GM04503 (cell line): ENCODE results near the gene PTPN3.
"Not testable (repeated sequence)": the region's sequence is repeated elsewhere in the genome, so short reads cannot be mapped to it uniquely, and the experiment has no call there.

ENCODE experiments used
- DNase-seq: peaks from one replicate; pipeline ENCODE4 v3.0.0-alpha.2; 2012; ENCODE audit warnings: low read depth

PTPN3 gene, protein sequence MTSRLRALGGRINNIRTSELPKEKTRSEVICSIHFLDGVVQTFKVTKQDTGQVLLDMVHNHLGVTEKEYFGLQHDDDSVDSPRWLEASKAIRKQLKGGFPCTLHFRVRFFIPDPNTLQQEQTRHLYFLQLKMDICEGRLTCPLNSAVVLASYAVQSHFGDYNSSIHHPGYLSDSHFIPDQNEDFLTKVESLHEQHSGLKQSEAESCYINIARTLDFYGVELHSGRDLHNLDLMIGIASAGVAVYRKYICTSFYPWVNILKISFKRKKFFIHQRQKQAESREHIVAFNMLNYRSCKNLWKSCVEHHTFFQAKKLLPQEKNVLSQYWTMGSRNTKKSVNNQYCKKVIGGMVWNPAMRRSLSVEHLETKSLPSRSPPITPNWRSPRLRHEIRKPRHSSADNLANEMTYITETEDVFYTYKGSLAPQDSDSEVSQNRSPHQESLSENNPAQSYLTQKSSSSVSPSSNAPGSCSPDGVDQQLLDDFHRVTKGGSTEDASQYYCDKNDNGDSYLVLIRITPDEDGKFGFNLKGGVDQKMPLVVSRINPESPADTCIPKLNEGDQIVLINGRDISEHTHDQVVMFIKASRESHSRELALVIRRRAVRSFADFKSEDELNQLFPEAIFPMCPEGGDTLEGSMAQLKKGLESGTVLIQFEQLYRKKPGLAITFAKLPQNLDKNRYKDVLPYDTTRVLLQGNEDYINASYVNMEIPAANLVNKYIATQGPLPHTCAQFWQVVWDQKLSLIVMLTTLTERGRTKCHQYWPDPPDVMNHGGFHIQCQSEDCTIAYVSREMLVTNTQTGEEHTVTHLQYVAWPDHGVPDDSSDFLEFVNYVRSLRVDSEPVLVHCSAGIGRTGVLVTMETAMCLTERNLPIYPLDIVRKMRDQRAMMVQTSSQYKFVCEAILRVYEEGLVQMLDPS

DNA sequence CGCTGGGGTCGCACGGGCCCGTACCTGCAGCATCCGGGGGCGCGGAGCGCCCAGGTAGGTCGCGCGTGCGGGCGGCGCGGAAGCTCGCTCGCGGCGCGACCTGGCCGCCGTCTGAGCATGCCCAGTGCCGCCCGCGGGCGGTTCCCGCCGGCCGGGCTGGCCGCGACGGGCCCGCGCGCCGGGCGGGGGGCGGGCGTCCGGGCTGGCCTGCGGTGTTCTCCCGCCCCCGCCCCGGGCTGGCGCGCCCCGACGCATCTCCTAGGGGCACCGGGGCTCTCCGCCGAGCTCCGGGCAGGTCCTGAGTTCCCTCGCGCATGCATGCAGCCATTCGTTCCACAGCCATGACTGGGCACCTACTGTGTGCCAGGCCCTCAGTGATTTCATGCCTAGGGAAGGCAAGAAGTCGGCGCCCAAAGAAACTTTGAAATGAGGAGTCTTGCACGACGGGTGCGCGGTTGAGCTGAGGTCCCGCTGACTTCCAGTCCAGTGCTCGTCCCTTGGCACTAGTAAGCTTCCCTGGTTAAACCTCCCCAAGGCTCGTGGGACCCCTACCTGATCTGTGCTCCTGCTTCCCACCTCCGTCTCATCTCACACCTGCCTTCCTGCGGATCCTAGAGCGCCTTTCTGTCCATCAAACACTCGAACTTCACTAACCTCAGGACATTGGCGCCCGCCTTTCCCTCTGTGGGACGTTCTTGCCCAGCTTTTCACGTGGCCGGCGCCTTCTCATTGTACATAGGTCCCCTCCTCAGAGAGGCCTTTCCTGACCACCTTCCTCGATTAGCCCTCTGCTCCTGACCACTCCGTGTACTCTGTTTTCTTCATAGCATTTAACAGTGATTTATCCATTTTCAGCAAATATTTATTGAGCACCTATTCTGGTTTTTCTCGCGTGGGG, at the start of gene PTPN3:
TSS of gene PTPN3 (minus strand) at position 113 of the 898 bp plus-strand sequence. CDS start 34,873 bp downstream, outside the sequence.
- DNase-seq, result no peak

DNA sequence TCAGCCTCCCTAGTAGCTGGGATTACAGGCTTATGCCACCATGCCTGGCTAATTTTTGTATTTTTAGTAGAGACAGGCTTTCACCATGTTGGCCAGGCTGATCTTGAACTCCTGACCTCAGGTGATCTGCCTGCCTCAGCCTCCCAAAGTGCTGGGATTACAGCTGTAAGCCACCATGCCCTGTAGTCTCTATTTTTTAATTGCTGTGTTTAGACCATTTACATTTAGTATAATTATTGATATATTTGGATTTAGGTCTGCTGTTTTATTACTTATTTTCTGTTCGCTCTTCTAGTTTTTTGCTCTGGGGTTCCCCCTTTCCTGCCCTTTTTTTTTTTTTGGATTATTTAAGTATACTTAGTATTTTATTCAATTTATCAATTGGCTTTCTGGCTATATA, 46.8 kb upstream of the PTPN3 start:
- DNase-seq, result not testable (repeated sequence)

DNA sequence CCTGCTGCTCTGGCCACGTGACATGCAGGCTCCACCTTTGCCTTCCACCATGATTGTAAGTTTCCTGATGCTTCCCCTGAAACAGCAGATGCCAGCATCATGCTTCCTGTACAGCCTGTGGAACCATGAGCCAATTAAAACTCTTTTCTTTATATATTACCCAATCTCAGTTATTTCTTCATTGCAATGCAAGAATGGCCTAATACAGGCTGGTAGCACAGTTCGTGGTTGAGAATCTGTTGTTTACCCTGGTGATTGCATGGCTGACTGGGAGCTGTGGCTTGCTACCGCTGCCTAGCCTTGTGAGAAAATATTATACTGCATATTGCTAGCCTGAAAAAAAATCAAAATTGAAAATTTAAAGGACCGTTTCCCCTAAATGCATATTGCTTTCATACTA, 44.8 kb upstream of the PTPN3 start:
- DNase-seq, result no peak

DNA sequence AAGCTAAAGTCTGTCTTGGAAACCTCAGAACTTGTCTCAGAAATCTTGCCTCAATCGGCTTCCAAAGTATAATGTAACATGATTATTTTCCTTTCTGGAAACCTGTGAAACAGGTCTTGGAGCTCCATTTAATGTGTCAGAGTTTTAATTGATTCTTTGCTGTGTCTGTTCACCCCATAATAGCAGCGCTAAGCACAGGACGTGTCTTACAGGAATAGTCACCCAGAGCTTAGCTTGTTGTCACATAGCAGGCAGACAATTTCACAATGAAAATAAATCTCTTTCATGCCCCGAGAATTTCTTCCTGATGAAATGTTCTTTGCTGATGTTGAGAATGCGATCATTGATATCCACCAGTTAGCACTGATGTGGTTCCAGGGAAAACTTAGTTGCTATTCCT, 40.2 kb upstream of the PTPN3 start:
- no peak for DNase-seq

DNA sequence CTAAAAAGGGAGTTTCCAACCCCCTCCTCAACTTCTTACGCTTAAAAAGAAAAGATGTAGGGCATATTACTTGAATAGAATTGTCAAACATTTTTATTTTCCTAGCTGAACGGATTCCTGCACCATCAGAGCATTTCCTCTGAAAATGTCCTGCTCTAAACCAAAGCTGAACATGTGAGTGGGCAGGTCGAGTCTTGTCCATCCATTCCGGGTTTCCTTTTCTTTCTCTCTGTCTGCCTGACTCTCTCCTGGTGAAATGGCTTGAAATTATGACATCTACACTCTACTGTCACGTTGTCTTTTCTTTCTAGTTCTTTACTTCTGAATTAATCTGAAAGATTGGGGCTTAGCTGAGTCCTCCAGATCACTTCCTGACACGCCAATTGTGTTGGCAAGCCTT, 39.2 kb upstream of the PTPN3 start:
- DNase-seq, result no peak

DNA sequence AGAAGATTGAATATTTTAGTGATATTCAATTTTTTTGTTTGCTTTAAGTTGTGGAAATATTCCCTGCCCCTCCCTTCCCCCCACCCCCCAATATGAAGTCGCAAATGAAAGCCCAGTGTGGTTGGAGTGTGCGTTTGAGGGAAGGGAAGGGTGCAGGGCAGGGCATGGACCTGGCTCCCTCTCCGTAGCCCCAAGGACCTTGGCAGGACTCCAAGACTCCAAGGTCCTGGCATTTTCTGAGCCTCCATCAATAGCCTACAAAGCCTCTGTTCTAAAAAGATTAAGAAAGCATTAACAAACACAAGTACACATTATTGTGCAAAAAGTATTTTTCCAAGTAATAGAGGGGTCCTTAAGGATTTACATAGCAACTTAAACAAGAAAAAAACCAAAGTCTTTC, 38.8 kb upstream of the PTPN3 start:
- no peak for DNase-seq

DNA sequence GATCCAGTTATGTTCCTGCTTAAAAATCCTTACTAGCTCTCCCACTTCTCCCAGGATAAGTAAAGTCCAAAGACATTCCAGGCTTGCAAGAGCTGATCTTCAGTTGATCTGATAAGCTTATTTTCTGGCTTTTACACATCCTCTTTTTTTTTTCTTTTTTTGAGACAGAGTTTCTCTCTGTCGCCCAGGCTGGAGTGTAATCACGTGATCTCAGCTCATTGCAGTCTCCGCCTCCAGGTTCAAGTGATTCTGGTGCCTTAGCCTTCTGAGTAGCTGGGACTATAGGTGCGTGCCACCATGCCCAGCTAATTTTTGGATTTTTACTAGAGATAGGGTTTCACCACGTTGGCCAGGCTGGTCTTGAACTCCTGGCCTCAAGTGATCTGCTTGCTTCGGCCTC, 37.3 kb upstream of the PTPN3 start:
- DNase-seq, result no peak

DNA sequence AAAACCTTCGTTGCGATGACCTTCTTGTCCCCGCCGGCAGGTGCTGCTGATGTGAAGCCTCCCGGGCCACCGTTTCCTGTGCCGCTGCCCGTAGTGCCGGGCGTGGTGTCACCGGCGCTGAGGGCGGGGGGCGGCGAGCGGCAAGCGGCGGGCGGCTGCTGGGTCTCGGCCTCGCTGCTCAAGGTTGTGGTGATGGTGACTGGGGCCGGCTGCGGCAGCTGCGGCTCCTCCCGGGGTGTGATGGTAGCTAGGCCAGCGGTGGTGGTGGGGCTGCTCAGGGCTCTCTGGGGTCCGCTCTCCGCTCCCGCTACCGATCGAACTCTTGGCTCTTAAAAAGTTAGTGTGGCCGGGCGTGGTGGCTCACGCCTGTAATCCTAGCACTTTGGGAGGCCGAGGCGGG, 36.0 kb upstream of the PTPN3 start:
- DNase-seq, result no peak

DNA sequence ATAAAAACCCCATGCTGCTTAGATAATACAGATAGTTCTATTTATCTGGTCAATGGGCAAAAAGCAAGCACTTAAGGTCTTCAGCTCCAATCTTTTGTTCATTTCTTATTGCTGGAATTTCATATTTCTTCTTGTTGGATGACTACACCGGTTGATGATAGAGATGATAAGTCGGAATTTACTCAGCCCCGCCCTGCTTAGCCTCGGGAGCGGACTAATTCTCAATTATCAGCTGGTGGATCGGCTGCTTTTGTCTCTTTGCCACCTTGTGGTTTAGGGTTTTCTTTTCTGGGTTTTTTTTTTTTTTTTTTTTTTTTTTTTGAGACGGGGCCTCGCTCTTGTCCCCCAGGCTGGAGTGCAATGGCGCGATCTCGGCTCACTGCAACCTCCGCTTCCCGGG, 34.5 kb upstream of the PTPN3 start:
- not testable (repeated sequence) for DNase-seq

DNA sequence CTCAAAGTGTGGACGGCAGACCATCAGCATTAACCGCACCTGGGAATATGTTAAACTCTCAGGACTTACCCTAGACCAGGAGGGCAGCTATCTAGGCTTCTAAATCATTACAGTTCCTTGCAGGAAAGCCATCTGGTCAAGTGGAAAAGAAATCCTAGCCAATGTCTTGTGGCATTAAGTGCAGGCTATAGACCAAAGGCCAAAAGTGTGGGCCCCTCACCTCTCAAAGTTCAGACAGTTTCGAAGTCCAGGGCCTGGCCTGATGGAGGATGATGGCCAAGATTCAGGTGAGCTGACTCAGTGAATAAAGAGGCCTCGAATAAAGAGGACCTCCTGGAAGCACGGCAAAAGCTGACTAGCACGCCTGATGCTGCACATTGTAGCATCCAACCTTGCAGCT, 24.0 kb upstream of the PTPN3 start:
- no peak for DNase-seq

DNA sequence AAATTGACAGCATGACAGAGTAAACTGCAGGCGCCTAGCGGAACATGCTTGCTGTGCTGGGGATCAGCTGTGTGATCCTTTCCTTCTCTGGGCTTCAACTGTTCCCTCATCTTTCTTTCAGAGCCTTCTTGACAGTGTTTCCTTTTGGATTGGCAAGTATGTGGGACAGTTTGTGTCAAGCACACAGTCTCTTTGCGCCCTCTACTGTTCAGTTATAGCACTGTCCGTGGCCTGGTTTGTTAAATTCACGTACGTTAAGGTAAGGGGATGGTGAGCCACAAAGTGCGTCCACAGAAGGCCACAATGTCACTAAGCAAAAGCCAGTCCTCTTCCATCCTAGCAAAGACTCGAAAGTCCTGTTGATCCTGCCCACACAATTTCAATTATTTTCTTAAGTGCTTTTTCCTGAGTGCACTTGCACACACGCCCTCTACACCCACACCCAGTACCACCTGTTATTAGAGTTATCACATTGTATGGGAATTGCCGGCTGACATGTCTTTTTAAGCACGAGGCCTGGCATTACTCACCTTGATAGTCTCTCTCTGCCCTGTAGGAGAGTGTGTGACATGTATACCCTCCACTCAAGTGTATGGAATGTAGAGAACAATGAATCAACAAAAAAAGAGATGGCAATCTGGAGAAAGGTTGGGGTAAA, 22.5 kb upstream of the PTPN3 start:
- peak; percentile 4 for DNase-seq

DNA sequence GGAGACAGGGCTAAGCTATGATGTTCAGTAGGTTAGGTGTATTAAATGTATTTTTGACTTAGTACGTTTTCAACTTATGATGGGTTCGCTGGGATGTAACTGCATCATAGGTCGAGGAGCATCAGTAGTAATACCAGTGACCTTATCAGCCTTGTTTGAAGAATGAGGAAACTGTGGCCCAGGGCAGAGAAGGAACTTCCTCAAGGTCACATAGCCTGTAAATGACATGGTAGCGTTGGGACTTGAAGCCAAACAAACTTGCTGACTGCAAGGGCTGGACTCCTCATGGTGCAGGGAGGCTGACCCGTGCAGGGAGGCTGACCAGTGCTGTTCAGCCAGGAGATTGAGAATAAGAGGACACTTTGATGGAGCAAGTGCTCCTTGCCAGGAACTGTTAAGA, 21.3 kb upstream of the PTPN3 start:
- DNase-seq, result no peak

DNA sequence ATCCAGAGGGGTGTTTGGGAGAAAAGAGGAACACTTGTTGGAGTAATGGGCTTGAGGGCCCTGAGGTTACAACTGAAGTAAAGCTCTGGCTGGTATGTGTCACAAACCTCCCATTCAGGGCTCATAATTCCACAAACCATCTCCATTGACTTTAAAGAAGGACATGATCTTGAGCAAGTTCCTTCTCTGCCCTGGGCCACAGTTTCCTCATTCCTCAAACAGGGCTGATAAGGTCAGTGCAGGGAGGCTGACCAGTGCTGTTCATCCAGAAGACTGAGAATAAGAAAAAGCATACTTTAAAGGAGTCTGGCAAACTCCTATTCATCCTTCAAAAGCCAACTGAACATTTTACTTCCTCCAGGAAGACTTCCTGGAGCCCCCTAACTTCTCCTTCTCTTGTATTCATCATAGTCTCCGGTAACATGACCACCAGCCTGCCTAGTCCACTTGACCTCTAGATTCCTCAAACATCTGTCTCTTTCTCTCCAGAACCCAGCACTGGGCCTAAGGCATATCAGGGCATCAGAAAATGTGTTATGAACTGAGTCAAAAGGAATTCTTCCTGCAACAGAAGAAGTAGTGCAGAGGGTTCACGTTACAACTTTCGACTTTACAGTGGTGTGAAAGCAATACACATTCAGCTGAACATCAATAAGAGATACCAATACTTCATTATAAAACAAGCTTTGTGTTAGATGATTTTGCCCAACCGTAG, 20.7 kb upstream of the PTPN3 start:
- DNase-seq, result no peak

DNA sequence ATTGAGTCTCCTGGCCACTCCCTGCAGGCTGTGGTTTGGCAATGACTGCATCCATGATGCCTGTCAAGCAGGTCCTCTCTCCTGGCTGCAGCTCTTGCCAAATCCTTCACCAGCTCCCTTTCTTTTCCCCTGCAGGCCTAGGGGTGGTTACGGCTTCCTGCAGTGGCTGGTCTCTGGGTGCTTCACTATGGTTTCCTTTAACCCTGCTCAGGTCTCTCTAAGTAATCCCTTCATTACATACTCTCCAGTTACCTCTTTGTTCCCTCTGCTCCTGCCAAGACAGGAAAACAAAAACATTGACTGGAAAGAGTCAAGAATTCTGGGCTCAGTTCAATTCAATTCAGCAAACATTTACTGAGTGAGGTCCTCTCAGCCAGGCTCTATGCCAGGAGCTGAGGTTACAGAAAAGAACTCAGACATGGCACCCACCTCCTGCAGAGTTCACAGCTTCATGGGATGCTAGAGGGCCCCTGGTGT, 19.8 kb upstream of the PTPN3 start:
- DNase-seq, result no peak

DNA sequence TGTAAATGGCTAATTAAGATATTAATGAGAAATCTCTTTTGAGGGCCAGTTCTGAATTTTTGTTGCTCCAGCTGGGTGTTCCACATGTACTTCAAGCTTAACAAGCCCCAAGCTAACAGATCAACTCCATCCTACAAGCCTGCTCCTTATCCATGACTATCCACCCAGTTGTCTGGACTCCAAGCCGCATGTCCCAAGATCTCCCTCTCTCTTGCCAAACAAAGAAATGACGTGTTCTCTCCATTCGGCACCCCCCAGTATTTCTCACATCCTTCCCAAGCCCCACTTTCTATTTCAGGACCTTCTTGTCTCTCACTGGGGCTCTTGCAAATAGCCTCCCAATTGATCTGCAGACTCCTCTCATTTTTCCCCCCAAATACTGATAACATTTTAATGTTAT, 15.8 kb upstream of the PTPN3 start:
- DNase-seq, result no peak

DNA sequence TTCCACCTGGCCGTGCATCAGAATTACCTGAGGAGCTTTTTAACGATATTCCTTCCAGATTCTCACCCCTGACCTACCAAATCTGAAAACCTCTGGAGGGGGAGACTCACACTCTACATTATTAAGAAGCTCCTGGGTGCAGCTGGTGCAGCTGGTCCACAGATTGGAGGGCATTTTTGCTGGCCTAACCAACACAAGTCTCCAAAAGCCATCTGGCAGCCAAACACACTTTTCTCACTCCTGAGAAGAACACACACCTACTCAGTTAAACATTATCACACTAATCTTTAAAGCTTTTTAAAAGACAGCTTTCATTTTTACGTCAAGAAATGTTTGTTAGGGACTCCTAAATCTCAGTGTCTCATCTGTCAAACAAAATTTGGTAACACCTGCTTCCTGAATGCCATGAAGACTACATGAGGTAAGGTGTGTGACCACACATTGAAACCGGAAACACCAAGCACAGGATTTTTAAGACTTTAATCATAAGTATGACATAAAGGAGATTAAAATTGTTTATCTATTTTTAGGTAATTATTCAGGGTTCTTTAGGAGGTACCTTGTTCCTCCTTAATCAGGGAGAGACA, 14.2 kb upstream of the PTPN3 start:
- no peak for DNase-seq

DNA sequence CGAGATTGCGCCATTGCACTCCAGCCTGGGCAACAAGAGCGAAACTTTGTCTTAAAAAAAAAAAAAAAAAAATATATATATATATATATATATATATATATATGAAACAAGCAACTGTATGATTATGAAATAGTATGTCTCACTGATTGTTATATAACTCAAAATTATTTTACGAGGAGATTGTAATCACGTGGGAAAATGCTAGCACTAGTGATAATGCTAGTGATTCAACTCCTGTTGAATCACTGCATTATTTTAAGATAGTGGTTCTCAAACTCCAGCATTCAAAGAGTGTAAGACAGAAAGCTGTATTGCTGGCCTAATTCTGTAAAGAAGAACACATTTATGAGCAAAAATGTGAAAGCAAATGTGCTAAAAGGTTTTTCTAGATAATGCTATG, 12.4 kb upstream of the PTPN3 start:
- DNase-seq, result no peak

DNA sequence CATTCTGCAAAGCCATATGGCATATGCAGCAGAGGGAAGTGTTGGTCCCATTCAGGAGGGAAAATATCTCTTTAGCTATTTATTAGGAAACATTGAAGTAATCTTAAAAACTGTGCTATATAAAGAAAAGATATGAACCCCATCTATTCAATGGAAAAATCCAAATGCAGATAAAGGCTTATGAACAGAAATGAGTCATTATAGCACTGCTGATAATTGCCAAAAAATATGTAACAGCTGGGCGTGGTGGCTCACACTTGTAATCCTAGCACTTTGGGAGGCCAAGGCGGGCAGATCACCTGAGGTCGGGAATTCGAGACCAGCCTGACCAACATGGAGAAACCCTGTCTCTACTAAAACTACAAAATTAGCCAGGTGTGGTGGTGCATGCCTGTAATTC, 11.9 kb upstream of the PTPN3 start:
- DNase-seq, result not testable (repeated sequence)

DNA sequence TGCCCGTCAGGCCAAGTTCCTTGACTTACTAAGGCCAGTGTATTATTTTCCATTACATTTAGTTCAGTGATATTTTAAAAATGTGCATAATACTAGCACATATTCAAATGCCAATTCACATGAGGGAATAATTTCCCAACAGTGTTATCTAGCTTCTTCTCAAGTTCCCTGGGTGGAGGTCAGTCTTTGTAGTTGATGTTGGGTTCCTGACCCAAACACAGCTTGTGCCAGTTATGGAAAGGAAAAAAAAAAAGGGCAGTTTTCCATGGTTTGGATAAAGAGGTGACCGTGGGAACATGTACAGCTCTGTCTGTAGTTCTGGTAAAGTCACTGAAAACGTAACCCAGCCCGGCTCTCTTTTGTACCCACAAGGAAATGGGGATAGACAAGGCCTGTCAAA, 11.5 kb upstream of the PTPN3 start:
- no peak for DNase-seq

DNA sequence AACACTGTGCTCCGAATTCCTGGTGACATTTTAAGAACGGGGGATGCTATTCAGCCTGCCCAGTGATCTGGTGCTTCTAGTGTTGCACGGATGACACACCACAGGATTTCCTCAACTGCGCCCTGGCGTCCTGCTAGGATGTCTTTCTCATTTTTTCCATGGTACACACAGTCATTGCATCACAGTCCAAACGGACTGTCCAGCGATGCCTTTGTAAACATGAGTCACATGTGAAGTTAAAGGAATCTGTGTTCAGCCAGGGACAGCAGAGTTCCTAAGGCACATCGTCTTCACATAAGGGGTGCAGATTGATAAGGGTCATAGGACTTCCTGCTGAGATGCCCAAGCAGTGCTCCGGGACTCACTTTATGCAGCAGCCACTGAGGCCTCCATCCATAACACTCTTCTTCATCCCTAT, 9.3 kb upstream of the PTPN3 start:
- peak; percentile 15 for DNase-seq
